Kidney epithelial cell (primary cell): ENCODE data around the gene NDUFA13. TPM values are rescaled to one million over a fixed set of nuclear protein-coding genes. Genes with fewer than 3 reads are reported as not detected.

ENCODE experiments used
- DNase-seq: peaks from one replicate; pipeline ENCODE4 v3.0.0-alpha.2; 2010; ENCODE audit warnings: low read depth
- H3K27me3 ChIP-seq: 2 replicates; pipeline ENCODE4 v1.6.0; 2011; ENCODE audit warnings: low read length; ENCODE audit not compliant: control insufficient read depth, insufficient read depth
- H3K36me3 ChIP-seq: 2 replicates; pipeline ENCODE4 v1.5.1; 2011; ENCODE audit warnings: low read length; ENCODE audit not compliant: control insufficient read depth, insufficient read depth
- H3K4me3 ChIP-seq: 2 replicates; pipeline ENCODE4 v1.5.1; 2011; ENCODE audit warnings: low read depth, mild to moderate bottlenecking, control low read depth, low read length
- CTCF ChIP-seq: IDR thresholded peaks from 2 replicates; pipeline ENCODE4 v1.5.1; 2011; ENCODE audit warnings: mild to moderate bottlenecking, moderate library complexity, low read length, control low read depth, inconsistent platforms; ENCODE audit not compliant: insufficient read depth, poor library complexity, severe bottlenecking
- total RNA-seq: library from RNA; depleted of rRNA; stranded (reverse); fragments of >200 nt; gene quantifications from 2 replicates; pipeline ENCODE4 v1.2.3, GENCODE V29; 2015

Gene NDUFA13
- total RNA-seq, 1 donor from 2014 or later, result 58.8 TPM

- no peak for DNase-seq
- H3K4me3 ChIP-seq, result no peak overlapping the region
- no peaks in the 10 kb centered on the region for H3K36me3 ChIP-seq
- no peak for TF ChIP-seq CTCF
- H3K27me3 ChIP-seq, result peaks cover 50% of the 10 kb centered on the region
Measured at GRCh38 chr19:19538785-19539166, 22.8 kb downstream of the NDUFA13 start.

- Histone ChIP-seq H3K4me3 (no peak overlapping the region), H3K27me3 (peaks cover 46% of the 10 kb centered on the region), H3K36me3 (no peaks in the 10 kb centered on the region)
- no peak for DNase-seq
- no peak for TF ChIP-seq CTCF
Measured at GRCh38 chr19:19539698-19540063, 23.7 kb downstream of the NDUFA13 start.

- no peak for TF ChIP-seq CTCF
- Histone ChIP-seq H3K4me3 (peak overlapping the region; percentile 13), H3K36me3 (no peaks in the 10 kb centered on the region), H3K27me3 (peaks cover 46% of the 10 kb centered on the region)
- peak; percentile 26 for DNase-seq
Measured at GRCh38 chr19:19540064-19540714, 24.2 kb downstream of the NDUFA13 start.

- TF ChIP-seq CTCF, result no peak
- DNase-seq, result no peak
- Histone ChIP-seq H3K27me3 (peaks cover 49% of the 10 kb centered on the region), H3K4me3 (peak overlapping the region; percentile 13), H3K36me3 (no peaks in the 10 kb centered on the region)
Measured at GRCh38 chr19:19540715-19541515, 24.9 kb downstream of the NDUFA13 start.

GRCh38 chr19:19541616-19542015 lies 25.6 kb downstream of the NDUFA13 start:
- no peak for DNase-seq
- Histone ChIP-seq H3K36me3 (no peaks in the 10 kb centered on the region), H3K27me3 (peaks cover 49% of the 10 kb centered on the region), H3K4me3 (no peak overlapping the region)
- TF ChIP-seq CTCF, result no peak

GRCh38 chr19:19542507-19542906 lies 26.5 kb downstream of the NDUFA13 start:
- no peak overlapping the region for H3K4me3 ChIP-seq
- no peak for TF ChIP-seq CTCF
- peaks cover 47% of the 10 kb centered on the region for H3K27me3 ChIP-seq
- no peak for DNase-seq
- no peaks in the 10 kb centered on the region for H3K36me3 ChIP-seq
